ENCODE data around the gene SLF2.

DNA sequence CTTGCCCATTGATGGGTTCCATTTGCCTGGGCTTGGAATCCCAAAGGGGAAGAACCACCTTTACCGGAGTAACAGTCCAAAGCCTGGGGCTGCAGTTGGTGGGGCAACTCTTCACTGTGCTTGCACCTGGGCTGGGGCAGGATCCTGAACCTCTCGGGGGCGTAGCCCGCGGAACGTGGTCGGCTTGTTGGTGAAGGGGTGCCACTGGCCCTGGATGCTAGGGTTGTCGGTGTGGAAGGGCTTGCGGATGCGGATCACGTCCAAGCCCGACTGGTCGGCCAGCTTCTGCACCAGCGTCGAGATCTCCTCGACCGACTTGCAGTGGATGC, 73.8 kb downstream of the SLF2 start:
- TF ChIP-seq NFKBIZ (CRISPR knock-in tag; IDR thresholded peaks at IDR 0.05) (no peak), SP1 (IDR thresholded peaks at IDR 0.05) (no peak), SP1 (CRISPR knock-in tag; IDR thresholded peaks at IDR 0.05) (no peak), GABPB1 (CRISPR knock-in tag; IDR thresholded peaks at IDR 0.05) (no peak), CTCF (CRISPR knock-in tag; IDR thresholded peaks at IDR 0.05) (no peak)

Data from HepG2 (cell line).